Mesenchymal stem cell (in vitro differentiated cells and primary cell): ENCODE results near the gene COMMD3.

Experiments
- DNase-seq: peaks from one replicate; pipeline ENCODE4 v3.0.0-alpha.2; 2013
- H2AFZ ChIP-seq: one replicate; pipeline ENCODE4 v1.6.1; 2013; ENCODE audit warnings: low read depth, mild to moderate bottlenecking, control low read depth, inconsistent platforms, low read length, moderate library complexity
- H2AK5ac ChIP-seq: 2 replicates; pipeline ENCODE4 v1.6.1; 2013; ENCODE audit warnings: low read length, moderate library complexity, mild to moderate bottlenecking, inconsistent platforms; ENCODE audit not compliant: severe bottlenecking
- H2BK120ac ChIP-seq: one replicate; pipeline ENCODE4 v1.6.1; 2013; ENCODE audit warnings: low read depth, mild to moderate bottlenecking, inconsistent platforms, low read length, moderate library complexity
- H2BK12ac ChIP-seq, 2 experiments: one replicate each; pipeline ENCODE4 v1.6.1; 2013; ENCODE audit warnings: inconsistent platforms in 2 of 2, low read length in 2 of 2, mild to moderate bottlenecking in 2 of 2, moderate library complexity in 2 of 2, control low read depth in 1 of 2
- H2BK15ac ChIP-seq: one replicate; pipeline ENCODE4 v1.6.1; 2013; ENCODE audit warnings: mild to moderate bottlenecking, low read depth, inconsistent platforms; ENCODE audit not compliant: poor library complexity, severe bottlenecking
- H2BK5ac ChIP-seq: 2 replicates; pipeline ENCODE4 v1.6.1; 2013; ENCODE audit warnings: low read depth, mild to moderate bottlenecking, low read length, control low read depth, inconsistent platforms; ENCODE audit not compliant: poor library complexity, severe bottlenecking
- H3K14ac ChIP-seq, 2 experiments: one replicate each; pipeline ENCODE4 v1.6.1; 2013; ENCODE audit warnings: inconsistent platforms in 2 of 2, low read length in 2 of 2, control low read depth in 1 of 2, mild to moderate bottlenecking in 1 of 2, moderate library complexity in 1 of 2
- H3K18ac ChIP-seq, 2 experiments: one replicate each; pipeline ENCODE4 v1.6.1; 2013; ENCODE audit warnings: inconsistent platforms in 2 of 2, low read length in 2 of 2, control low read depth in 1 of 2, low read depth in 1 of 2, mild to moderate bottlenecking in 1 of 2
- H3K23ac ChIP-seq, 2 experiments: one replicate each; pipeline ENCODE4 v1.6.1; 2013; ENCODE audit warnings: inconsistent platforms in 2 of 2, low read length in 2 of 2, mild to moderate bottlenecking in 2 of 2, moderate library complexity in 2 of 2, control low read depth in 1 of 2
- H3K27ac ChIP-seq: 2 replicates; pipeline ENCODE4 v1.5.1; 2013; ENCODE audit warnings: mild to moderate bottlenecking, moderate library complexity, low read length, control low read depth, inconsistent platforms; ENCODE audit not compliant: poor library complexity, severe bottlenecking
- H3K27me3 ChIP-seq, 2 experiments: 2 replicates each; pipeline versions ENCODE4 v1.6.1 to v1.7.0; 2013; ENCODE audit warnings: low read length in 2 of 2, mild to moderate bottlenecking in 2 of 2, moderate library complexity in 2 of 2, control low read depth in 1 of 2, inconsistent platforms in 1 of 2; ENCODE audit not compliant: control insufficient read depth in 1 of 2, insufficient read depth in 1 of 2
- H3K36me3 ChIP-seq, 2 experiments: 2 replicates each; pipeline versions ENCODE4 v1.6.1 to v1.7.0; 2013; ENCODE audit warnings: low read length in 2 of 2, control low read depth in 1 of 2, inconsistent platforms in 1 of 2, low read depth in 1 of 2, mild to moderate bottlenecking in 1 of 2; ENCODE audit not compliant: insufficient read depth in 2 of 2, control insufficient read depth in 1 of 2
- H3K4ac ChIP-seq, 2 experiments: one replicate each; pipeline ENCODE4 v1.6.1; 2013; ENCODE audit warnings: inconsistent platforms in 2 of 2, low read length in 2 of 2, mild to moderate bottlenecking in 2 of 2, moderate library complexity in 2 of 2, control low read depth in 1 of 2, low read depth in 1 of 2
- H3K4me1 ChIP-seq: 2 replicates; pipeline ENCODE4 v1.6.1; 2013; ENCODE audit warnings: low read depth, low read length, control low read depth; ENCODE audit not compliant: control insufficient read depth, insufficient read depth
- H3K4me2 ChIP-seq: 2 replicates; pipeline ENCODE4 v1.6.1; 2013; ENCODE audit warnings: low read length, mild to moderate bottlenecking, inconsistent platforms; ENCODE audit not compliant: poor library complexity, severe bottlenecking
- H3K4me3 ChIP-seq, 2 experiments: 2 replicates each; pipeline versions ENCODE4 v1.5.1 to v1.7.0; 2013; ENCODE audit warnings: low read length in 2 of 2, mild to moderate bottlenecking in 2 of 2, control low read depth in 1 of 2, low read depth in 1 of 2; ENCODE audit not compliant: insufficient read depth in 1 of 2
- H3K79me1 ChIP-seq: replicated peaks from 2 replicates; pipeline ENCODE4 v1.6.1; 2013; ENCODE audit warnings: mild to moderate bottlenecking, control low read depth, low read length, inconsistent platforms; ENCODE audit not compliant: poor library complexity, severe bottlenecking
- H3K9ac ChIP-seq: 2 replicates; pipeline ENCODE4 v1.7.0; 2013; ENCODE audit warnings: mild to moderate bottlenecking, low read length, moderate library complexity
- H3K9me3 ChIP-seq: 2 replicates; pipeline ENCODE4 v1.7.0; 2013; ENCODE audit warnings: mild to moderate bottlenecking, low read length; ENCODE audit not compliant: control insufficient read depth
- H4K8ac ChIP-seq: one replicate; pipeline ENCODE4 v1.6.1; 2013; ENCODE audit warnings: inconsistent platforms, mild to moderate bottlenecking, low read length, moderate library complexity
- H4K91ac ChIP-seq: one replicate; pipeline ENCODE4 v1.6.1; 2013; ENCODE audit warnings: mild to moderate bottlenecking, low read length, inconsistent platforms
- WGBS: methylation state at CpG from one replicate; pipeline ENCODE4 v1.1.7; 2013; ENCODE audit warnings: mixed read lengths; 5-methylcytosine and 5-hydroxymethylcytosine counted together

Gene COMMD3

DNA sequence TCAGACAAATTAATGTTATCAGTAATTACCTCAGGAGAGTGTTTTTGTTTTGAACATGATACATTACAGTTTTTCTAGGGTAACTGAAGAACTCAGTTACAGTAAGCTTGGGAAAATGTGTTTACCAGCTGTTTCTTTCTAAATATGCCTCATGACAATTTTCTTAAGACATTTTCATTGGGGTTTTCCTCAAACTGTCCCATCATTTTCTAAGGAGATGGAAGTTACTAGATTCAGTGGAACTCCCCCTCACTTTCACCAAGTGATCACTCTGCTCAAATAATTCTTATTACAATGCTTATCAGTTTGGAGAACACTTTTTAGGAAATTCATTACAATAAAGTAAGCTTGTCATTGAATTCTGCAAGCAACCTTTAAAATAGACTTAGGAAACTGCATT is 22.7 kb downstream of the COMMD3 start:
- Histone ChIP-seq H2BK15ac (no peak overlapping the region), H3K9me3 (no peaks in the 10 kb centered on the region), H4K8ac (no peak overlapping the region), H3K23ac (no peak overlapping the region), H3K27ac (no peak overlapping the region), H3K4ac (no peak overlapping the region), H3K4me1 (peaks cover 25% of the 10 kb centered on the region), H2BK120ac (no peak overlapping the region), H3K4me3 (no peak overlapping the region), H2AK5ac (no peak overlapping the region), H3K79me1 (no peaks in the 10 kb centered on the region), H3K27me3 (peaks cover 67 to 85% of the 10 kb centered on the region in 2 experiments), H3K9ac (no peak overlapping the region), H3K4me2 (no peak overlapping the region), H4K91ac (no peak overlapping the region), H3K36me3 (no peaks in the 10 kb centered on the region), H3K18ac (no peak overlapping the region), H3K14ac (no peak overlapping the region), H2AFZ (no peak overlapping the region), H2BK12ac (no peak overlapping the region), H2BK5ac (no peak overlapping the region)
- no peak for DNase-seq

DNA sequence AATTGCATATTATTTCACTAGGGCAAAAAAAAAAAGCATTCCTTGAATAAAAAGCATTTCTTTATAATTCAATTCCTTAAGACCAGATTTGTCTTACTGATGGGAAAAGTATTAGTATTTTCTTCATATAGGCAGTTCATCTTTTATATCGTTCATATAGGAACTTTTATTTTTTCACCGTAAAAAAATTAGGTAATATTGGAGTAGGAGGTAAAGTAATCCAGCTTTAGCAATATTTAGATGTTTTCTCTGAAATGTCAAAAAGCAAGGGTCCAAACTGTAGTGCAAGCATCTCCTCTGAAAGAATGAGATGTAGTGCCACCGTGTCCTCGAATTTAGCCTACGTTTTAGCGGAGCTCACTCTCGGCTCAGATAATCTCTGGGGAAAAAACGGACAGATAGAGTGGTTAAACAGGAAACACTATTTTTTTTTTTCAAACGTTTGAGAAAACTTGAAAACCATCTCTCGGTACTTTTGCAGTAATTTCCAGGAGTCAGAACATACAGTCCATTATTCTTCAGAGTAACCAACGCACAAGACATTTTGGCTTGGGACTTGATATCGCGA is 23.7 kb downstream of the COMMD3 start:
- peak overlapping the region; percentile 95 for H3K9ac ChIP-seq
- H2BK12ac ChIP-seq, result no peak overlapping the region
- no peak overlapping the region for H3K23ac ChIP-seq
- H2BK5ac ChIP-seq, result no peak overlapping the region
- H3K4me1 ChIP-seq, result peaks cover 19% of the 10 kb centered on the region
- 4% methylated on average over 12 of the region's 13 CpGs for WGBS
- peak overlapping the region in 1 of 2 experiments; percentile 79 for H3K4me3 ChIP-seq
- no peak overlapping the region for H3K18ac ChIP-seq
- no peak overlapping the region for H2AK5ac ChIP-seq
- peak overlapping the region; percentile 85 for H3K4me2 ChIP-seq
- no peak overlapping the region for H3K14ac ChIP-seq
- H3K9me3 ChIP-seq, result peaks cover 4% of the 10 kb centered on the region
- no peak overlapping the region for H2BK15ac ChIP-seq
- H3K36me3 ChIP-seq, result no peaks in the 10 kb centered on the region
- no peak overlapping the region for H4K8ac ChIP-seq
- no peak overlapping the region for H3K27ac ChIP-seq
- H4K91ac ChIP-seq, result no peak overlapping the region
- no peak overlapping the region for H2BK120ac ChIP-seq
- H3K4ac ChIP-seq, result no peak overlapping the region
- H3K27me3 ChIP-seq, result peaks cover 67 to 85% of the 10 kb centered on the region in 2 experiments
- H2AFZ ChIP-seq, result no peak overlapping the region
- DNase-seq, result no peak
- no peaks in the 10 kb centered on the region for H3K79me1 ChIP-seq

DNA sequence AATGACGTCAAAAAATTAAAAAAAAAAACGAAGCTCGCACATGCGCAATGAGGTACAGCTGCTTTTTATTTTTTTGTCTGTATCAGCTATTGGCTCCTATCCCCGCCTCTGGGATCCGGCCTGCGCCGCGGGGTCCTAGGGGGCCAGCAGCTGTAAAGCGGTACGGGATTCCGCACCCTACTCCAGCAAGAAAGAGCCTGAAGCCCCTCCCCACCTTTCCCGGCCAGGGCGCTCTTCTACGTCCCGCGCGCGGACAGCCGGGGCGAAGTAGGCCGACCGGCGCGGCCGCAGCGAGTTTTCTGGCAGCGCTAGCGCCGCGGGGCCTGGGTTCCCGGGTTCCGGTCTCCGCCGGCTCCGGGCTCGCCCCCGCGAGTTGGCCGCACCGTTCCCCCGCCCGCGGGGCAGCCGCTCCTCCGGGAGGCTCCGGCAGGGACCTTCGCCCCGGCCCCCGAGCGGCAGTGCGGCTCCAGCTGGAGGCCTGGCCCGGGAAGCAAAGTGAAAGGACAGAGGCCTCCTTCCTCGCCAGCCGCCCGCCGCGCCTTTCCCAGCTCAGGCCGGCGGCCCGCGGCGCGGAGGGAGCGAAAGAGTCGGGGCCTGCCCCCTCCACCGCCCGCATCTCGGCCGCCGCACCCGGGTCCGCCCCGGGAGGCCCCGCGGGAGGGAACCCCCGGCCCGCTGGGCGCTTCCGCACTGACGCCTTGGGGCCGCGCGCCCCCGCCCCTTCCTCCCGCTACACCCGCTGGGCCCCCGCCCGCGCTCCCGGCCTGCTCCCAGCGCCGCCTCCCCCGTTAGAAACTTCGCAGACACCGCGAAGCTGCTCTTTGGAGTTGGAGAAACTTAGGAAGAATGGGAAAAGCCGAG is 24.4 kb downstream of the COMMD3 start:
- H3K79me1 ChIP-seq, result no peaks in the 10 kb centered on the region
- peak overlapping the region; percentile 71 for H3K27ac ChIP-seq
- no peak overlapping the region for H2BK12ac ChIP-seq
- H2AK5ac ChIP-seq, result no peak overlapping the region
- H2BK5ac ChIP-seq, result peak overlapping the region; percentile 78
- no peak overlapping the region for H3K23ac ChIP-seq
- peak overlapping the region; percentile 81 for H2BK120ac ChIP-seq
- peak overlapping the region; percentile 98 for H4K8ac ChIP-seq
- 1% methylated on average over 88 of the region's 98 CpGs for WGBS
- H3K4me1 ChIP-seq, result peaks cover 21% of the 10 kb centered on the region
- H3K9me3 ChIP-seq, result peaks cover 4% of the 10 kb centered on the region
- H3K4ac ChIP-seq, result peak overlapping the region; percentile 58 to 88
- H3K4me2 ChIP-seq, result peak overlapping the region; percentile 85
- peak overlapping the region in 1 of 2 experiments; percentile 62 for H3K14ac ChIP-seq
- peaks cover 67 to 85% of the 10 kb centered on the region in 2 experiments for H3K27me3 ChIP-seq
- peak; percentile 87 for DNase-seq
- H3K18ac ChIP-seq, result peak overlapping the region; percentile 95 to 96
- peak overlapping the region; percentile 79 for H3K4me3 ChIP-seq
- H2AFZ ChIP-seq, result peak overlapping the region; percentile 73
- H4K91ac ChIP-seq, result peak overlapping the region; percentile 62
- H3K36me3 ChIP-seq, result no peaks in the 10 kb centered on the region
- H3K9ac ChIP-seq, result peak overlapping the region; percentile 95
- H2BK15ac ChIP-seq, result peak overlapping the region; percentile 100

DNA sequence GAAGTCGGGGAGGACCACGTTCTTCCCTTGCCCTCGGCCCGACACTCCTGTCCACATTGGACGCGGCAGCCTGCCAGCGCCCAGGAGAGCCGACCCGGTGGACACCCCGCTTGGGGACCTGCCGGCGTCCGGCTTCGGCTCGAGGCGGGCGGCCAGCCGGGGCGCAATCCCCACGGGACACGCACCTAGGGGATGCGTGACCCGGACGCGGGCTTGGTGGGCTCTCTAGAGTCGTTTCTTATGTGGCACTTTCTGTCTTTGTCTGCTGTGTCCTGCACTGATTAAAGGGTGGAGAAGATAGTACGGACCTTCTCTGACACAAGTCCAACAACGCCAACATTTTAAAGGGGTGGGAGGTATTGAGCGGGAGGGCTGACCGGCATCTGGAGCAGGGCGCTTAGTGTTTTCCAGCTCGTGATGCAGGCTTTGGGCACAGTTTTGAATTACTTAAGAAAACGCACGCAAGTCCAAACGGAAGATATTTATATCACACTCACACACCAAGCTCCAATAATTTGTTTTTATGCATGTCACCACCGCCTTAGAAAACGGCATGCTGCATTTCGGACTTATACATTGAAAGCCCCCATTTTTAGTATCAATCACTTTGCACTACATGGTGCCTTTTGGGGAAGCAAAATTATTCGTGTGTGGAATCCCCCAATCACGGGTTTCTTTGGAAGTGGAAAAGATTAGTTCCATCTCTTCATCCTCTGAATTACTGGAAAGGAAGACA is 25.2 kb downstream of the COMMD3 start:
- DNase-seq, result peak; percentile 52

More for the DNA sequence above, 25.2 kb downstream of the COMMD3 start:
- WGBS, result 1% methylated on average over 34 of the region's 40 CpGs
- peaks cover 16% of the 10 kb centered on the region for H3K4me1 ChIP-seq
- no peak overlapping the region for H3K4ac ChIP-seq
- H3K36me3 ChIP-seq, result no peaks in the 10 kb centered on the region
- peak overlapping the region in 1 of 2 experiments; percentile 8 for H3K14ac ChIP-seq
- H3K9me3 ChIP-seq, result peaks cover 4% of the 10 kb centered on the region
- H3K23ac ChIP-seq, result peak overlapping the region in 1 of 2 experiments; percentile 93
- H2AFZ ChIP-seq, result no peak overlapping the region
- no peak overlapping the region for H2BK5ac ChIP-seq
- peak overlapping the region; percentile 85 for H3K4me2 ChIP-seq
- H3K18ac ChIP-seq, result peak overlapping the region in 1 of 2 experiments; percentile 96
- peak overlapping the region; percentile 100 for H2BK15ac ChIP-seq
- H4K91ac ChIP-seq, result no peak overlapping the region
- peak overlapping the region; percentile 95 for H3K9ac ChIP-seq
- H3K4me3 ChIP-seq, result peak overlapping the region; percentile 79
- H2AK5ac ChIP-seq, result no peak overlapping the region
- H3K27me3 ChIP-seq, result peaks cover 67 to 85% of the 10 kb centered on the region in 2 experiments
- peak overlapping the region; percentile 98 for H4K8ac ChIP-seq
- peak overlapping the region; percentile 81 for H2BK120ac ChIP-seq
- no peaks in the 10 kb centered on the region for H3K79me1 ChIP-seq
- no peak overlapping the region for H3K27ac ChIP-seq
- H2BK12ac ChIP-seq, result no peak overlapping the region
